GM23248 (cell line): Measurements from ENCODE around the gene WDR62.

Experiments
- EZH2 ChIP-seq: fragments of 200-600 bp; sonication (generic); IDR thresholded peaks from 2 replicates; pipeline ENCODE4 v1.6.1; 2018; ENCODE audit warnings: antibody characterized with exemption, mild to moderate bottlenecking; ENCODE audit not compliant: insufficient read depth, poor library complexity, severe bottlenecking
- EZH2phosphoT487 ChIP-seq: fragments of 200-600 bp; sonication (generic); IDR thresholded peaks from 2 replicates; pipeline ENCODE4 v1.6.1; 2018; ENCODE audit warnings: antibody characterized with exemption, moderate library complexity, mild to moderate bottlenecking, low read depth; ENCODE audit not compliant: insufficient read depth

DNA sequence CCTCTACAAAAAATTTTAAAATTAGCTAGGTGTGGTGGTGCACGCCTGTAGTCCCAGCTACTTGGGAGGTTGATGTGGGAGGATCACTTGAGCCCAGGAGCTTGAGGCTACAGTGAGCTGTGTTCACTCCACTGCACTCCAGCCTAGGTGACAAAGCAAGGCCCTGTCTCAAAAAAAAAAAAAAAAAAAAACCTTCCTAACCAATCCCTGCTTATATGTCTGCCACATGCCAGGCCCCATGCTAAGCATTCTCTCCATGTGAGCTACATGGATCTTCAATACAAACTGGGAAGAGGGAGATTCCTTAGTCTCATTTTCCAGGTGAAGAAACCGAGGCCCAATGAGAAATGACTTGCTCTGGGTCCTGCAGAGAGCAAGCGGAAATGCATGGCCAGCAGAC is 54.0 kb downstream of the WDR62 start:
- TF ChIP-seq EZH2 (no peak), EZH2phosphoT487 (no peak)
